Astrocyte (in vitro differentiated cells and primary cell): ENCODE data around the gene BBIP1. TPM values are rescaled to one million over a fixed set of nuclear protein-coding genes. Genes with fewer than 3 reads are reported as not detected.

ENCODE experiments used
- DNase-seq: peaks from one replicate; pipeline ENCODE4 v3.0.0-alpha.2; 2010; ENCODE audit warnings: low read depth
- FAIRE-seq: peaks from 2 replicates; lab custom pipeline; 2011; peaks lifted over from hg19 to GRCh38; lab: Jason Lieb, UNC
- H2AFZ ChIP-seq: 2 replicates; pipeline ENCODE4 v1.6.0; 2012; ENCODE audit warnings: low read depth, low read length, inconsistent platforms
- H3K27ac ChIP-seq: 2 replicates; pipeline ENCODE4 v1.5.1; 2011; ENCODE audit warnings: low read depth, low read length, inconsistent platforms
- H3K27me3 ChIP-seq: 2 replicates; pipeline ENCODE4 v1.6.0; 2011; ENCODE audit warnings: low read length, inconsistent platforms; ENCODE audit not compliant: insufficient read depth
- H3K36me3 ChIP-seq: 2 replicates; pipeline ENCODE4 v1.5.1; 2011; ENCODE audit warnings: low read length, inconsistent platforms; ENCODE audit not compliant: insufficient read depth
- H3K4me1 ChIP-seq: 2 replicates; pipeline ENCODE4 v1.5.1; 2011; ENCODE audit warnings: low read length, inconsistent platforms; ENCODE audit not compliant: insufficient read depth
- H3K4me2 ChIP-seq: 2 replicates; pipeline ENCODE4 v1.6.0; 2012; ENCODE audit warnings: low read length, inconsistent platforms
- H3K4me3 ChIP-seq: 2 replicates; pipeline ENCODE4 v1.5.1; 2011; ENCODE audit warnings: low read depth, mild to moderate bottlenecking, low read length, inconsistent platforms; ENCODE audit not compliant: insufficient read depth
- H3K79me2 ChIP-seq: 2 replicates; pipeline ENCODE4 v1.6.0; 2012; ENCODE audit warnings: mild to moderate bottlenecking, low read length, inconsistent platforms; ENCODE audit not compliant: insufficient read depth
- H3K9ac ChIP-seq: 2 replicates; pipeline ENCODE4 v1.6.0; 2012; ENCODE audit warnings: mild to moderate bottlenecking, low read length, inconsistent platforms
- H3K9me3 ChIP-seq: 2 replicates; pipeline ENCODE4 v1.5.1; 2012; ENCODE audit warnings: low read depth, mild to moderate bottlenecking, low read length, inconsistent platforms; ENCODE audit not compliant: insufficient read depth
- H4K20me1 ChIP-seq: 2 replicates; pipeline ENCODE4 v1.6.0; 2012; ENCODE audit warnings: low read length, inconsistent platforms; ENCODE audit not compliant: insufficient read depth
- H3K27ac Mint-ChIP-seq: one replicate; pipeline ENCODE4 v1.8.0; 2021; ENCODE audit warnings: mild to moderate bottlenecking, mixed read lengths; ENCODE audit not compliant: unreplicated experiment
- H3K27me3 Mint-ChIP-seq: one replicate; pipeline ENCODE4 v1.8.0; 2021; ENCODE audit warnings: low read depth, mixed read lengths; ENCODE audit not compliant: unreplicated experiment
- H3K36me3 Mint-ChIP-seq: one replicate; pipeline ENCODE4 v1.8.0; 2021; ENCODE audit warnings: low read depth, mixed read lengths; ENCODE audit not compliant: unreplicated experiment
- H3K4me1 Mint-ChIP-seq: one replicate; pipeline ENCODE4 v1.8.0; 2021; ENCODE audit warnings: low read depth, mixed read lengths; ENCODE audit not compliant: unreplicated experiment
- H3K4me3 Mint-ChIP-seq: one replicate; pipeline ENCODE4 v1.8.0; 2021; ENCODE audit warnings: mild to moderate bottlenecking, moderate library complexity, mixed read lengths; ENCODE audit not compliant: unreplicated experiment
- H3K9me3 Mint-ChIP-seq: one replicate; pipeline ENCODE4 v1.8.0; 2021; ENCODE audit warnings: mild to moderate bottlenecking, mixed read lengths; ENCODE audit not compliant: unreplicated experiment
- CTCF ChIP-seq: IDR thresholded peaks from 2 replicates; pipeline ENCODE4 v1.5.1; 2011; ENCODE audit warnings: low read depth, mild to moderate bottlenecking, inconsistent platforms, low read length, moderate library complexity; ENCODE audit not compliant: insufficient read depth
- EZH2 ChIP-seq: IDR thresholded peaks from 2 replicates; pipeline ENCODE4 v1.6.1; 2012; ENCODE audit warnings: mild to moderate bottlenecking, low read length, inconsistent platforms; ENCODE audit not compliant: insufficient read depth
- total RNA-seq: library from RNA; stranded (reverse); gene quantifications from 2 replicates; pipeline ENCODE4 v1.2.1, GENCODE V29; 2021

BBIP1 gene
- total RNA-seq, 1 donor from 2014 or later, result 24.1 TPM

- peaks cover 8% of the 10 kb centered on the region for H3K4me1 ChIP-seq
- H3K9me3 ChIP-seq, result no peaks in the 10 kb centered on the region
- no peaks in the 10 kb centered on the region for H3K27me3 Mint-ChIP-seq
- H3K9me3 Mint-ChIP-seq, result no peaks in the 10 kb centered on the region
- H3K9ac ChIP-seq, result no peak overlapping the region
- TF ChIP-seq EZH2, result no peak
- no peak for TF ChIP-seq CTCF
- H3K27me3 ChIP-seq, result no peaks in the 10 kb centered on the region
- H3K36me3 Mint-ChIP-seq, result peaks cover 10% of the 10 kb centered on the region
- H3K4me3 Mint-ChIP-seq, result no peak overlapping the region
- no peak for DNase-seq
- H3K79me2 ChIP-seq, result no peaks in the 10 kb centered on the region
- FAIRE-seq, result no peak
- H3K4me2 ChIP-seq, result no peak overlapping the region
- peaks cover 24% of the 10 kb centered on the region for H3K4me1 Mint-ChIP-seq
- no peaks in the 10 kb centered on the region for H4K20me1 ChIP-seq
- H3K36me3 ChIP-seq, result peaks cover 14% of the 10 kb centered on the region
- H3K27ac ChIP-seq, result no peak overlapping the region
- H3K27ac Mint-ChIP-seq, result no peak overlapping the region
- no peak overlapping the region for H3K4me3 ChIP-seq
- H2AFZ ChIP-seq, result no peak overlapping the region
Measured at GRCh38 chr10:110900983-110901382, 18.0 kb downstream of the BBIP1 start.

- H3K36me3 Mint-ChIP-seq, result peaks cover 10% of the 10 kb centered on the region
- H3K27me3 Mint-ChIP-seq, result no peaks in the 10 kb centered on the region
- FAIRE-seq (peak; percentile 50), DNase-seq (peak; percentile 8)
- peaks cover 22% of the 10 kb centered on the region for H3K4me1 Mint-ChIP-seq
- Histone ChIP-seq H2AFZ (no peak overlapping the region), H3K4me3 (no peak overlapping the region), H3K9me3 (no peaks in the 10 kb centered on the region), H3K27me3 (no peaks in the 10 kb centered on the region), H3K4me2 (peak overlapping the region; percentile 23), H3K79me2 (no peaks in the 10 kb centered on the region), H3K4me1 (peaks cover 8% of the 10 kb centered on the region), H3K27ac (peak overlapping the region; percentile 23), H3K9ac (no peak overlapping the region), H4K20me1 (no peaks in the 10 kb centered on the region), H3K36me3 (peaks cover 16% of the 10 kb centered on the region)
- no peak overlapping the region for H3K4me3 Mint-ChIP-seq
- no peaks in the 10 kb centered on the region for H3K9me3 Mint-ChIP-seq
- H3K27ac Mint-ChIP-seq, result peak overlapping the region; percentile 41
- TF ChIP-seq EZH2 (no peak), CTCF (no peak)
Measured at GRCh38 chr10:110898391-110898790, 20.6 kb downstream of the BBIP1 start.

GRCh38 chr10:110897184-110897583, 21.8 kb downstream of the BBIP1 start:
- Mint-ChIP-seq H3K4me3 (no peak overlapping the region), H3K4me1 (peaks cover 12% of the 10 kb centered on the region)

More at GRCh38 chr10:110897184-110897583, 21.8 kb downstream of the BBIP1 start:
- H3K27me3 ChIP-seq, result no peaks in the 10 kb centered on the region
- H3K4me2 ChIP-seq, result no peak overlapping the region
- no peaks in the 10 kb centered on the region for H3K9me3 Mint-ChIP-seq
- H3K36me3 Mint-ChIP-seq, result peaks cover 10% of the 10 kb centered on the region
- peaks cover 16% of the 10 kb centered on the region for H3K36me3 ChIP-seq
- no peak overlapping the region for H2AFZ ChIP-seq
- no peak overlapping the region for H3K4me3 ChIP-seq
- no peak for TF ChIP-seq CTCF
- no peak for TF ChIP-seq EZH2
- no peak overlapping the region for H3K9ac ChIP-seq
- H4K20me1 ChIP-seq, result no peaks in the 10 kb centered on the region
- H3K4me1 ChIP-seq, result peaks cover 8% of the 10 kb centered on the region
- no peak for DNase-seq
- H3K9me3 ChIP-seq, result no peaks in the 10 kb centered on the region
- no peaks in the 10 kb centered on the region for H3K79me2 ChIP-seq
- FAIRE-seq, result no peak
- H3K27ac Mint-ChIP-seq, result peak overlapping the region; percentile 69
- no peak overlapping the region for H3K27ac ChIP-seq
- no peaks in the 10 kb centered on the region for H3K27me3 Mint-ChIP-seq
